Upper lobe of right lung (tissue), 1 donor: ENCODE measurements around the gene KANK2. TPM values are rescaled to one million over a fixed set of nuclear protein-coding genes. Genes with fewer than 3 reads are reported as not detected.

ENCODE experiments used
- ATAC-seq: fragments of 200-7000 bp; cut with Tn5 transposase; one replicate; pipeline ENCODE4 v1.9.1; 2020; ENCODE audit warnings: mild to moderate bottlenecking, moderate library complexity
- DNase-seq: peaks from one replicate; pipeline ENCODE4 v3.0.0-alpha.2; 2020
- H3K27ac ChIP-seq: fragments of 200-600 bp; one replicate; pipeline ENCODE4 v1.8.0; 2022
- H3K27me3 ChIP-seq: fragments of 200-600 bp; one replicate; pipeline ENCODE4 v1.8.0; 2022; ENCODE audit warnings: mild to moderate bottlenecking
- H3K36me3 ChIP-seq: fragments of 200-600 bp; one replicate; pipeline ENCODE4 v1.8.0; 2022
- H3K4me1 ChIP-seq: fragments of 200-600 bp; one replicate; pipeline ENCODE4 v1.8.0; 2022
- H3K4me3 ChIP-seq: fragments of 200-600 bp; one replicate; pipeline ENCODE4 v1.8.0; 2022; ENCODE audit warnings: mild to moderate bottlenecking
- H3K9me3 ChIP-seq: fragments of 200-600 bp; one replicate; pipeline ENCODE4 v1.8.0; 2022
- intact Hi-C: fragments of 100-400 bp; cut with DNase I; formaldehyde crosslinking; loops from one replicate; pipeline ENCODE4 v1.11.0; 2022
- total RNA-seq: library from RNA; stranded (reverse); fragmentation: NEBNext Ultra II Directional; extraction: Animal tissue kit (Norgen Biotek cat#: 25700); gene quantifications from one replicate; pipeline ENCODE4 v1.2.1, GENCODE V29; 2021
- TF ChIP-seq, protein P1 (sequence below): fragments of 200-600 bp; IDR thresholded peaks from one replicate; pipeline ENCODE4 v1.8.0; 2022; ENCODE audit warnings: antibody characterized with exemption
- donor health status: DM: no; HTN: yes; CAD: no; lungs with severe emphysema.

KANK2 gene
- total RNA-seq, 1 donor from 2014 or later, result 268 TPM

DNA sequence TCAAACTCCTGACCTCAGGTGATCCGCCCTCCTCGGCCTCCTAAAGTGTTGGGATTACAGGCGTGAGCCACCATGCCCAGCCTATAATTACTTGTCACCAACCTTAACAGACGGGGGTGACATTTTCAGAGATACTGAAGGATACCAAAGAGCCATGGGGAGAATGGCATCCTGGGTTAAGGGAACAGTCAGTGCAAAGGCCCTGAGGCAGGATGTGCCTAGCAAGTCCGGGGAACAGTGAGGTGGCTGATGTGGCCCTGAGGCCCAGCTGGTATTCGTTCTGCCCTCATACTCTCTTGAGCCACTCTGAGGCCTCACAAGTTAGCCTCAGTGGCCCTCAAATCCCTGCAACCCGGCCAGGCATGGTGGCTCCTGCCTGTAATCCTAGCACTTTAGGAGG is 27.1 kb upstream of the KANK2 start:
- no peaks in the 10 kb centered on the region for H3K9me3 ChIP-seq
- ATAC-seq, result no peak
- TF ChIP-seq, protein P1, sequence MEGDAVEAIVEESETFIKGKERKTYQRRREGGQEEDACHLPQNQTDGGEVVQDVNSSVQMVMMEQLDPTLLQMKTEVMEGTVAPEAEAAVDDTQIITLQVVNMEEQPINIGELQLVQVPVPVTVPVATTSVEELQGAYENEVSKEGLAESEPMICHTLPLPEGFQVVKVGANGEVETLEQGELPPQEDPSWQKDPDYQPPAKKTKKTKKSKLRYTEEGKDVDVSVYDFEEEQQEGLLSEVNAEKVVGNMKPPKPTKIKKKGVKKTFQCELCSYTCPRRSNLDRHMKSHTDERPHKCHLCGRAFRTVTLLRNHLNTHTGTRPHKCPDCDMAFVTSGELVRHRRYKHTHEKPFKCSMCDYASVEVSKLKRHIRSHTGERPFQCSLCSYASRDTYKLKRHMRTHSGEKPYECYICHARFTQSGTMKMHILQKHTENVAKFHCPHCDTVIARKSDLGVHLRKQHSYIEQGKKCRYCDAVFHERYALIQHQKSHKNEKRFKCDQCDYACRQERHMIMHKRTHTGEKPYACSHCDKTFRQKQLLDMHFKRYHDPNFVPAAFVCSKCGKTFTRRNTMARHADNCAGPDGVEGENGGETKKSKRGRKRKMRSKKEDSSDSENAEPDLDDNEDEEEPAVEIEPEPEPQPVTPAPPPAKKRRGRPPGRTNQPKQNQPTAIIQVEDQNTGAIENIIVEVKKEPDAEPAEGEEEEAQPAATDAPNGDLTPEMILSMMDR, result no peak
- H3K4me3 ChIP-seq, result no peak overlapping the region
- H3K27me3 ChIP-seq, result no peaks in the 10 kb centered on the region
- peaks cover 53% of the 10 kb centered on the region for H3K36me3 ChIP-seq
- no peak overlapping the region for H3K27ac ChIP-seq
- DNase-seq, result no peak
- no peaks in the 10 kb centered on the region for H3K4me1 ChIP-seq
- intact Hi-C loops, result no loop called here

DNA sequence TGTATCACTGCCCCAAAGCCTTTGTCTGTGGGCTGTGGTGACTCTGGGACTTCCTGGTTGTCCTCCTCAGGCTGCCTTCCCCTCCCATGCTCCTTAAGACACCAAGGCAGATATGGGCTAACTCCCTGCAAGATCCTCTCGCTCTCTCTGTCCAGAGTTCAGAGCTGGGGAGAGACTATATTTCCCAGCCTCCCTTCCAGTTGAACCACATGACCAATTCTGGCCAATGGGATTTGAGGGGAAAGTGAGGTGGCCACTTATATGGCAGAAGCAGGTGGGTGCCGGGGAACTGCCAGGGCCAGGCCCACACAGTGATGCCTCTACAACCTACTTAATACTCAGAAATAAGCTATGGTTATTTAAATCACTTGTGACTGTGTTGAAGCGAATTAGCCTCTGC is 25.9 kb upstream of the KANK2 start:
- Histone ChIP-seq H3K9me3 (no peaks in the 10 kb centered on the region), H3K4me1 (no peaks in the 10 kb centered on the region), H3K27me3 (no peaks in the 10 kb centered on the region), H3K27ac (no peak overlapping the region), H3K36me3 (peaks cover 56% of the 10 kb centered on the region), H3K4me3 (no peak overlapping the region)
- peak; percentile 44 for ATAC-seq
- TF ChIP-seq, protein P1, result no peak
- intact Hi-C loops, result no loop called here
- DNase-seq, result no peak

DNA sequence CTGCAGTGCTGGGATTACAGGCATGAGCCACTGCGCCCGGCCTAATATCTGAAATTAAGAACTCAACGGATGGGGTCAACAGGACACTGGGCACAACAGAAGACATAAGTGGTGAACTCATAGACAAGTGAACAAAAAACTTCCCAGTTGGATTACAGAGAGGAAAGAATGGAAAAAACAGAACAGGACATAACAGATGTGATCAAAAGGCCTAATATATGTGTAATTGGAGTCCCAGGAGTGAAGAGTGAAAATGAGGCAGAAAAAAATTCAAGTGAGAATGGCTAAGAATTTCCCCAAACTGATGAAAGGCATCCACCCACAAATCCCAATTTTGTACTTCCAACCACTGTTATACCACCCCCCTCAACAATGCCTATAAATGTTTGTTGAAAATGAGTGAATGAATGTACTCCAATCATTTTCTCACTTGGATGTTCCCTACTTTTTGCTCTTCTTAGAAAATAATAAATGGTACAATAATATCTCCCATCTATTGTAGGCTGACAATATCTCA is 23.8 kb upstream of the KANK2 start:
- no peaks in the 10 kb centered on the region for H3K27me3 ChIP-seq
- no peaks in the 10 kb centered on the region for H3K9me3 ChIP-seq
- no peaks in the 10 kb centered on the region for H3K4me1 ChIP-seq
- H3K36me3 ChIP-seq, result peaks cover 60% of the 10 kb centered on the region
- ATAC-seq (no peak), DNase-seq (no peak)
- TF ChIP-seq, protein P1, result no peak
- H3K4me3 ChIP-seq, result no peak overlapping the region
- intact Hi-C loops, result no loop called here
- H3K27ac ChIP-seq, result no peak overlapping the region

DNA sequence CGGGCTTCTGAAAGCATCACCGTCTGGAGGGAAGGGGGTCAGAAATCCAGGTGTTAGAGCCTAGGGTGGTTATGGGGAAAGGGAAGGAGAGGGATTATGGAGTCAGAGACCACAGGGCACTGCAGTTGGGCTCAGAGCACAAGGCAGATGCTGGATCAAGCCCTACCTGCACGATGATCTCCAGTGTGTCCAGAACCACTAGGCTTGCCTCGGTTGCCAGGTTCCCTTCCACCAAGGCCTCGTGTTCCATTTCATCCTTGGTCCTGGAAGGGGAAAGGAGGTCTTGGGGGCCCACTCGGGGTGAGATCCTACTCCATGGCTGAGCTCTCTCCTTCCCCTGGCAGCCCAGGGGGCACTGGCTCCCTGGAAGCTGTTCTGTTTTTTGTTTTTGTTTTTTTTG is 17.0 kb upstream of the KANK2 start:
- H3K9me3 ChIP-seq, result no peaks in the 10 kb centered on the region
- TF ChIP-seq, protein P1, result no peak
- no peak overlapping the region for H3K4me3 ChIP-seq
- H3K4me1 ChIP-seq, result no peaks in the 10 kb centered on the region
- H3K36me3 ChIP-seq, result peaks cover 55% of the 10 kb centered on the region
- DNase-seq, result no peak
- ATAC-seq, result no peak
- H3K27me3 ChIP-seq, result no peaks in the 10 kb centered on the region
- no peak overlapping the region for H3K27ac ChIP-seq
- intact Hi-C loops, result no loop called here

DNA sequence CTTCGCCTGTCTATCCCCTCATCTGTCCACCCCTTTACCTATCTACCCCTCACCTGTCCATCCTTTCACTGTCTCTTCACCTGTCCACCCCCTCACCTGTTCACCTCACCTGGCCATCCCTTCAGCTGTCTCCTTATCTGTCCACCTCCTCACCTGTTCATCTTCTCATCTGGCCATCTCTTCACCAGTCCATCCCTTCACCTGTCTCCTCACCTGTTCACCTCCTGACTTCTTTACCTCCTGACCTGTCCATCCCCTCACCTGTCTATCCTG is 13.2 kb upstream of the KANK2 start:
- Histone ChIP-seq H3K36me3 (peaks cover 40% of the 10 kb centered on the region), H3K27ac (no peak overlapping the region), H3K27me3 (no peaks in the 10 kb centered on the region), H3K4me3 (no peak overlapping the region), H3K9me3 (no peaks in the 10 kb centered on the region), H3K4me1 (no peaks in the 10 kb centered on the region)
- intact Hi-C loops, result no loop called here
- ATAC-seq (no peak), DNase-seq (no peak)
- TF ChIP-seq, protein P1, result no peak
